Activated T-cell treated with anti-CD3 and anti-CD28 coated beads for 1 hour (primary cell): ENCODE measurements around the gene DENND1A.

Source experiments
- DNase-seq: peaks from one replicate; pipeline ENCODE4 v3.0.0-alpha.2; 2020; ENCODE audit warnings: low read depth

Gene DENND1A

DNA sequence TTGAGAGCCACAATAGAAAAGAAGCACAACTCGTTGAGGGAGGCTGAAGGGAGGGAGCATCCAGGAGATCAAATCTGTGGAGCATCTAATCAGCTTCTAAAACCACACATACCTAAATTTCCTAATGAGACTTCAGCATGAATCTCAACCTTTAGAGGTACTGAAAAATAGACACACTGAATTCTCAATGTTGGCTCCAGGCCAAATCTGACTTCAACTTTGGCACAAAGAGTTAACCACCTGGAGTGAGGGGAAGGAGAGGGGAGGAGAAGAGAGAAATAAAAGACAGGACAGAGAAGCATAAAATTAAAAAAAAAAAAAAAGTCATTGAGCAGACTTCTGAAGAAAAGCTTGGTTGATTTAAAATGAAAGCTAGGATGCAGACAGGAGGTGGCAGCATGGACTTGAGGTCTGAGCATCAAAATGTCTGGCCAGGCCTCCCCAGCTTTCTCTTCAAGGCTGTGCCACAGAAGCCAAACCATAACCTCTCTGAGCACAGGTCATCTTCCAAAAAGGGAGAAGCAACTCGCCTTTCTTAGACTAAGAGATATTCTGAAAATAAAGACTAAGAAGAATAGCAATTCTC is 205.6 kb downstream of the DENND1A start:
- DNase-seq: no peak

DNA sequence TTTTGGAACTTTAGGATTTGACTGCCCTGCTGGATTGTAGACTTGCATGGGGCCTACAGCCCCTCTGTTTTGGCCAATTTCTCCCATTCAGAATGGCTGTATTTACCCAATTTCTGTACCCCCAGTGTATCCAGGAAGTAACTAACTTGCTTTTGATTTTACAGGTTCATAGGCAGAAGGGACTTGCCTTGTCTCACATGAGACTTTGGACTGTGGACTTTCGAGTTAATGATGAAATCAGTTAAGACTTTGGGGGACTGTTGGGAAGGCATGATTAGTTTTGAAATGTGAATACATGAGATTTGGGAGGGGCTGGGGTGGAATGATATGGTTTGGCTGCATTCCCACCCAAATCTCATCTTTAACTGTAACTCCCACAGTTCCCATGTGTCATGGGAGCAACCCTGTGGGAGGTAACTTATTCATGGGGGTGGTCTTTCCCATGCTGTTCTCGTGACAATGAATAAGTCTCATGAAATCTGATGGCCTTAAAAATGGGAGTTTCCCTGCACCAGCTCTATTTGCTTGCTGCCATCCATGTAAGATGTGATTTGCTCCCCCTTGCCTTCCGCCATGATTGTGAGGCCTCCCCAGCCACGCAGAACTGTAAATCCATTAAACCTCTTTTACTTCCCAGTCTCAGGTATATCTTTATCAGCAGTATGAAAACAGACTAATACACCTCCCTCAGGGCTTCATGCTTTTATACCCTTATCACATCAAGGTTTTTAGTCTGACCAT is 206.6 kb downstream of the DENND1A start:
- no peak for DNase-seq

DNA sequence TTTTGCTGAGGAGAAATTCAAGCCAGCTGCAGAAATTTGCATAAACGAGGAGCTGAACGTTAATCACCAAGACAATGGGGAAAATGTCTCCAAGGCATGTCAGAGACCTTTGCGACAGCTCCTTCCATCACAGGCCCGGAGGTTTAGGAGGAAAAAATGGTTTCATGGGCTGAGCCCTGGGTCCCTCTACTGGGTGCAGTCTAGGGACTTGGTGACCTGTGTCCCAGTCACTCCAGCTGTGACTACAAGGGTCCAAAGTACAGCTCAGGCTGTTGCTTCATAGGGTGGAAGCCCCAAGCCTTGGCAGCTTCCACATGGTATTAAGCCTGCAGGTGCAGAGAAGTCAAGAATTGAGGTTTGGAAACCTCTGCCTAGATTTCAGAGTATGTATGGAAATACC is 207.5 kb downstream of the DENND1A start:
- DNase-seq: no peak

DNA sequence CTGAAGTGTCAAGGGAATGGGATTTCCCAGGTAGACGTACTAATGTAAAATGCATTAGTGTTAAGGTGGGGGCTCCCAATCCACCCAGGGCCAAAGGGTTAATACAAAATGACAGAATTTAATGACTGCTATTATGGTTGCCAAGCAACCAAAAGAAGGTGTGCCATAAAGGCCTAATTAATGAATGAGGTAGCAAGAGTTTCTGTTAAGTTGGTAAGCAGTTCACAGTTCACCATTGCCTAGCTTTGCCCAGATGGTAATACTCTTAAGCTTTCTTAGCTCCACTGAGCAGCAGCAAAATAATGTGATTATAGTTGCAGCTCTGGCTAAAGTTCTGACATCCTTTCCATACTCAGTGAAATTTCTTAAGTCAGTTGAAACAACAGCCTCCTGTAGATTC is 211.7 kb downstream of the DENND1A start:
- no peak for DNase-seq

DNA sequence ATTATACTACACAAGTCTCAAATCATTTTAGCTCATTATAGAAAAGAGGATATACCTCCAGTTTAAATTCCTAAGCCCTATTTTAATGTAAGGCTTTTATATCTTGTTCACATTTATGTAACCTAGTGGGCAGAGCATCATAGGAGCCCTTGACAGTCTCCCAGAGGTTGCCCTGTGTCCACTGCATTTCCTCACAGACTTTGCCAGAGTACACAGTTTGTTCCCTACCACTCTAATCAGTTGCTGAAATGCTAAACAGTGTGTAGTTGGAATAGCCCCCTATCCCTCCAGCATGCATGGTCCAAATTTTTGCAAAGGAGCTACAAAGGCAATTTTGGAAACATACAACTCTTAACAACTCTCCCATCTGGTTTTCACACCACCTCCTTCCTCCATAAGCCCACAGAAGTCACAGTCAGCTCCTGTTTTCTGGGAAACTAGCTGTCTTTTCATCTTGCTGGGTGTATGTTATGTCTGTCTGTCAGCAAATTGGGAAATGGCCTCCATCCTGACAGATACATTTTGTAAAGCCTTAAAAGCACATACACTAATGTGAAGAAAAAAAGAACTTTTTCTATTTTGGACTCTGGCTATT is 212.2 kb downstream of the DENND1A start:
- DNase-seq: no peak

DNA sequence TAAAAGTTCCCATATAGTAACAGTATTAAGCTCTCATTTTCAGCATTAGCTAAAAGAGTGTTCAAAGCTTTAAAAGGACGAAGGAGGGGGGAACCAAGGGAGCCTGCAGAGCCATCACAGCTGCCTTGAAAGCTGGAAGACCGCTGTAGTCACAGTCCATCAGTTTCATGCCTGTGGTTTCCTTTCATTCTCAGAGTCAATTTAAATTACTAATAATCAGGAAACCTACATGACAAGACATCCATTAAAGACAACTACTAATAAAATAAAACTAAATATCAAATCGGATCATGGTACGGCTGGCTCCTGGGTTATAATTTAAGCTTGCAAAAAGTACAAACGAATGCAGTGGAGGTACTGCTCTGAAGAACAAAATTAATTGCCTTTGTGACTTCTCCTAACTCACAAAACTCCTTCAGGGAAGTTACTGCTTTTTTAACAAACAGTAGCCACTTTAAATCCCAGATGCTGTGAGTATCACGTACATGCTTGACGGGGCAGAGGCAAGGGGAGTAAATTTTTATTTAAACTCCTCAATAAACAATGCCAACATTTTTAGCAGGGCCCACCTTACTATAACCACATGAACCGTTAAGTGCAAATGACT is 213.5 kb downstream of the DENND1A start:
- DNase-seq: no peak

DNA sequence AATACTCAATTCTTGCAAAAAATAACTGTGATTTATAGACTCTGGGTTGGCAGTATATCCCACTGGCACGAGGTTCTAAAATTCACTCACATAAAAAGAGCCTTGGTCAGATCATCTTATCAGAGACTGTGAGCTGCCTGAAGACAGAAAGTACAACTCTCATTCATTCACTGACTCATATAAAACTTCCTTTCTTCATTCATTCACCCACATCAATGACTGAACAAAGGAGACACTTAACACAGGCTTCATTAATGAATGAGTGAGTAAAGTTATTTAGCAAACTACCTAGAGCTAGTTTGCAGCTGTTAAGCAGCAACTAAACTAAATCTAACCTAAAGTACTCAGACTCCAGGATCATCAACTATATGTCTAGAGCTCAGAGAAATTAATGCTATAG is 214.7 kb downstream of the DENND1A start:
- DNase-seq: no peak

DNA sequence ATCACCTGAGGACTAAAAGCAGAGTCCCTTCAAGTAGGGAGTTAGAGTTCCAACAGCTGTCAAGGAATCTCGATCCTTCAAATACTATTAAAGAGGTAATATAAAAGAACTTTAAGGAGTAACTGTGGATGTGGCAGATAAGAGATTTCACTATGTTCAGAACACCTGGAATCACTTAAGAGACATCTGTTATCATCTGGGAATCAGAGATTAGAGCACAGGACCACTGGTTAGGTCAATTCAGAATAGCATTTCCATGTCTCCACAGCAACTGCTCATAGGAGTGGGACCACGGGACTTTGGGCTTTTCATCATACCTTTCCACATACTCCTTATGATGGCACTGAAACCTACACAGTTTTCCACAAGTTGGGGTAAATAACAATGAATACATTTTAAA is 216.6 kb downstream of the DENND1A start:
- no peak for DNase-seq

DNA sequence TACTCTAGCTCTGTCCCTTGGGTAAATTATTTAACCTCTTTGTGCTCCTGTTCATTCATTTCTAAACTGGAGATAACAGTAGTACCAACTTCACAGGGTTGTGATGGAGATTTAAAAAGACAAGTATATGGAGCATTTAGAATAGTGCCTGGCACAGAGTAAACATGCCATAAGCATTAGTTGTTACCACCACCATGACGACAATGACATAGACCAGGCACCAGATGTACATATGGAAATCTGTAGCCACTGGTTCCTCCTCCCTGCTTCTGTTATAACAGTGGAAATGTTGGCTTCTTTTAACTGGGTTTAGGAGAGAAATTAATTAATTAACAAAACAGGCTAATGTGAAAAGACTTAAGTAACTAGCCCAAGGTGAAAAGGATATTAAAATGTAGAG is 217.5 kb downstream of the DENND1A start:
- no peak for DNase-seq

DNA sequence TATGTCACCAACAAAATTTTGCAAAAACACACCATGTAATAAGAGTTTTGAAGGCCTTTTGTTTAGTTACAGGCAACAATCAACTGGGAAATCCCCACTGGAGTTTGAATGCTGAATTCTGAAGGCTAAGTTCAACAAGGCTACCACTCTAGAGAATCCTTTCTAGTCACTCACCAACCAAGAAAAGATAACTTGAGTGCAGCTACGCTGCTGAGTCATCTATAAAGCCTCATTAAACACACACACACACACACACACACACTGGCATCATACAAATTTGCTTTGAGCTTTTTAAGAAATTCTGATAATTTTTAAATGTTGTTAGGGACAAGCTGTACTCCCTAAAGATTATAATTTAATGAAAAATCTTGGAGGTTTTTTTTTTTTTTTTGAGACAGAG is 219.6 kb downstream of the DENND1A start:
- DNase-seq: no peak

DNA sequence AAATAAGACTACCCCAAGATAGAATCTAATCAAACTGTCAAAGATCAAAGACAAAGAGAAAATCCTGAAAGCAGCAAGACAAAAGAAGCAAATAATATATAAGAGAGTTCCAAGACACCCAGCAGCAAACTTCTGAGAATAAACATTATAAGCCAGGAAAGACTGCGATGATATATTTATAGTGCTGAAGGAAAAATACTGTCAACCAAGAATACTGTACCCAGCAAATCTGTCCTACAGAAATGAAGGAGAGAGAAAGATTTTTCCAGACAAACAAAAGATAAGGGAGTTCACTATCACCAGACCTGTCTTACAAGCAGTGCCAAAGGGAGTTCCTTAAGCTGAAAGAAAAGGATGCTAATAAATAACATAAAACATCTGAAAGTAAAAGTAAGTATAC is 227.4 kb downstream of the DENND1A start:
- no peak for DNase-seq

DNA sequence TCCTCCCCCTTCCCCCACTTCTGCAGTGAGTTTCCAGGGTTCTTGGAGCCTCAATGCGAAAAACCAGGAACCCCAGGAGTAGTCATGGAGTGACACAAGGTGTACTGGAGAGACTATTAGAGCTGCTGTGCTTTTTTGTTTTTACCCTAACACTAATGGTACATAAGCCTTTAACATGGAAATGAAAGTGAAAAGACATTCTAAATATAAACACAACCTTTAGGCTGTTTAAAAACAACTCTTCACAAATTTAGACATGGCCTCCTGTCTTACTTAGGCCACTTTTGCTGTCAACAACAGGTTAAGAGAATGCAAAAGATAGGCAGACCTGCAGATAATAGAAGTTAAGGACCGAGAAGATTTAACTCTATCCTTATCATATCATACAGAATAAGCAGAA is 232.2 kb downstream of the DENND1A start:
- DNase-seq: no peak

DNA sequence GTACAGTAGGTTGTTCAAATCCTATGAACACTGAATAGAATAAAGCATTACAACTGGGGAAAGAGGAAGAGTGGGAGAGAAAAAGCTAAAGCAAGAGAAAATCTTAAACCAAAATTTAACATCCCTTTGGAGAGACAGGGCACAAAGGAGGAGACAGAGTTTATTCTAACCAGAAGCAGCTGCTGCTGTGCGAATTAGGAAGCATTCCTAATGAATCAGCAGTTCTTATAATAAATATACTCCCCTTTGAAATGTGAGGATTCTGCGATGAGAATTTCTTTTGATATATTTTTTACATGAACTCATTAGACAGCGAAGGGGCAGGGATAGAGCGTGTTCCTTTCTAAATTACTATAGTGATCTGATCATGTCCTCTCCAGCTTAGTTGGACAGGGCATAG is 233.4 kb downstream of the DENND1A start:
- DNase-seq: no peak

DNA sequence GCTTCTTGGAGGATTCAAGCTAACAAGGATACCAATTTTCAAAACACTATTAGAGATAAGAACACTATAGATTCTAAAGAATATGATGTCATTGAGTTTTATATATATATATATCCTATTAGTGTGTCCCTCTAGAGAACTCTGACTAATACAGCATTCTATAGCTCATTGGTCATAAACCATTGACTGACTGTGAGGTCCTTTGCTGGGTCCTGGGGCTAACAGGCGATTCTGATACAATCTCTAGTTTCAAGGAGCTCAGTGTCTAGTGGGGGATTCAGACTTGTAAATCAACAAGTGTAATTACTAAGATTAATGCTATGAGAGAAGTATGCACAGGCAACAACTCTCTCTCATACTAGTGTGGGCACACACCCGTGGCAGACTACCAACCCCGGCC is 234.5 kb downstream of the DENND1A start:
- DNase-seq: no peak

DNA sequence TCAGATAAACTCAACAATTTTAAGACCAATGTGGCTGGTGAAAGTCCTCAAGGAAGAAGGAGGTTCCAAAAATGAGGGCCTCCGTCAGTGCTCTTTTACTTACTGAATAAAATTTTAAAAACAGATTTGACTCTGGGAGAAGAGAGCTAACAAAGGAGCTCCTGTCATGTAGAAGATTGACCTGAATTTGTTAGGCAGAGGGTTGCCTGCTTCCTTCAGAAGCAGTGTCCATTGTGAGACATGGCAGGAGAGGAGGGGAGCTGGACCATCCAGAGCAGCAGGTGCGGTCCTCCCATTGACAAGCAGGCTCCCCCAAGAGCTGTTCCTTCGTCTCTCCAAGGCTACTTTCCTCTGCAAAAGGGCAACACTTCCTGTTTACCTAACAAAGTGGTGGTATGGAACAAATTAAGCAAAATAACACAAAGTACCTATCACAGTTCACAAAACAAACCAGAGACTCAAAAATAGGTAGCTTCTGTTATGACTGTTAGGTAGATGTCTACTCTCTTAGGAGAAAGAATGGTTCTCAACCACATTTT is 238.1 kb downstream of the DENND1A start:
- no peak for DNase-seq

DNA sequence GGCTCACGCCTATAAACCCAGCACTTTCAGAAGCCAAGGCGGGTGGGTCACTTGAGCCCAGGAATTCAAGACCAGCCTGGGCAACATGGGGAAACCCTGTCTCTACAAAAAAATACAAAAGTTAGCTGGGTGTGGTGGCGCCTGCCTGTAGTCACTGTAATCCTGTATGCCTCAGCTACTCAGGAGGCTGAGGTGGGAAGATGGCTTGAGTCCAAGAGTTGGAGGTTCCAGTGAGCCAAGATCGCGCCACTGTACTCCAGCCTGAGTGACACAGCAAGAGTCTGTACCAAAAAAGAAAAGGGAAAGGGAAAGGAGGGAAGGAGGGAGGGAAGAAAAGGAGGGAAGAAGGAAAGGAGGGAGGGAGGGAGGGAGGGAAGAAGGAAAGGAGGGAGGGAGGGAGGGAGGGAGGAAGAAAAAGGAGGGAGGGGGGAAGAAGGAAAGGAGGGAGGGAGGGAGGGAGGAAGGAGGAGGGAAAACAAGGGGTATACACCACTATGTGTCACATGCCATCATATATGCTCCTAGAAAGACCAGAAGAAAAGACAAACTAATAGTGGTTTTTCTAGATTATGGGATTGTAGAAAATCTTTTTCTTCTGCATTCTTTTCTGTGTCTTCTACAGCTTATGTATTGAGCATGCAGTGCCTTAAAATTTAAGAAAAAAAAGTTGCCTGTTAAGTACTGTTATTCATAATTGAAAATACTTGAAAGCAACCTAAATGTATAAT is 240.1 kb downstream of the DENND1A start:
- no peak for DNase-seq

DNA sequence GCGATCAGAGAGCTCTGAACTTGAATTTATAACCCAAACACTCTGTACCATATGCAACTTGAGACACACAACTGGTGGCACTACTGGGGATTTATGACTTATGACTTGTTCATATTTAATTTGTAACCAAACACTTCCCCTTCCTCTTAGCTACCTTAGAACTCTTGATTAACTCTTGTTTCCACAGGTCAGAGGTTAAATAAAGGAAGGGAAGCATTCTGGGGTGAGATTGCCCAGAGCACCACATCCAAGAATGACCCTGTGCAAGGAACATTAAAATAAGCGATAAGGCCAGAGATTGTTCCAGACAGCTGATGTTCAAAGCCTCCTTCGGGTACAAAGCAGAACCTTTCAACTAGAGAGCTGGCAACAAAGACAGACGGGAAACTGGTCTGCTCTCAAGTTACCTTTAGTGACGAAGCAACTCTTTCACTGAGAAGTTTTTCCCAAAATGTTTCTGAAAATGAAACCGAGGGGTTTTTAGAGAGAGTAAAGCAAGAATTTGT is 242.6 kb downstream of the DENND1A start:
- DNase-seq: no peak

DNA sequence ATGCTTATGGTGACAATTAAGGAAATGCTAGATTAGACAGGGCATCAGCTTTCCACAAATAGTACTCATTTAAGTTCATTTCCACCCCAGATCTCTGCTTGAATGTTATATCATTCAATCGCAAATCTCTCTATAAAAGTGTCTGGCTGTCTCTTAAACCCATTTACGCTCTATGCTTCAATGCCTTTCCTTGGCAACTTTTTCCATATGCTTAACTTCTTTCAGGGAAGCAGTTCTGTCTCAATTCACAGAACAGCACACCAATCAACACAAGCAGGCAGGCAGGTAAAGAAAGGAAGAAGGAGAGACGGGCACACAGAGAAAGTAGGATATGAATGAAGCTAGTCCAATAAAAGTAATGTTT is 243.1 kb downstream of the DENND1A start:
- no peak for DNase-seq

DNA sequence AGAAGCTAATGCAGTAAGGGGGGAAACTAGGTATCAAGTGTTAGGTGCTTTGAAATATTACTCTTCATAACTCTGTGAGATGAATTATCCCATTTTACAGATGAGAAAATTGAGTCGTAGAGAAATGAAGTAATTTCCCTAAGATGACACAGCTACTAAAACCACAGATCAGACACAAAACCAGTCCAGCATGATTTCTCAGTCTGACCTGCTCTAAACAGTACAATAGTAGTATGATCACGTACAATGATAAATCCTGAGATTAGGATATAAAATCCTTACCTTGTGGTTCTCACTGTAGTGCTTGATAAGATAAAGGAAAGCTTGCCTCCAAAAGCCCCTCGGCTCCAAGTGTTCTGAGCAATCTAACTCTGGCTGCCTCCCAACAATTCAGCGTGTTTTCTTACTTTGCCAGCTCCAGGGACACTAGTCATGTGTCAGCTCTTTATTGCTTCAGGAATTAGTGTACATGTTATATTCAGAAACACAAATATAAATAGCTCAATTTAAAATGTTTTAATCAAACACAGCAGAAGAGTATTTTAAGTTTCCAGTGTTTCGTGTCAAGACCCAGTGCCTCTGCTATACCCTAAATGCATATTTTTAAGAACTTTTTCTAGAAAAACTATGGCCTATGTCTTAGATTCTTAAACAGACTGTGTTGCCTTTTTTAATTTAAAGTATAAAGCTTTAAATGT is 243.6 kb downstream of the DENND1A start:
- no peak for DNase-seq

DNA sequence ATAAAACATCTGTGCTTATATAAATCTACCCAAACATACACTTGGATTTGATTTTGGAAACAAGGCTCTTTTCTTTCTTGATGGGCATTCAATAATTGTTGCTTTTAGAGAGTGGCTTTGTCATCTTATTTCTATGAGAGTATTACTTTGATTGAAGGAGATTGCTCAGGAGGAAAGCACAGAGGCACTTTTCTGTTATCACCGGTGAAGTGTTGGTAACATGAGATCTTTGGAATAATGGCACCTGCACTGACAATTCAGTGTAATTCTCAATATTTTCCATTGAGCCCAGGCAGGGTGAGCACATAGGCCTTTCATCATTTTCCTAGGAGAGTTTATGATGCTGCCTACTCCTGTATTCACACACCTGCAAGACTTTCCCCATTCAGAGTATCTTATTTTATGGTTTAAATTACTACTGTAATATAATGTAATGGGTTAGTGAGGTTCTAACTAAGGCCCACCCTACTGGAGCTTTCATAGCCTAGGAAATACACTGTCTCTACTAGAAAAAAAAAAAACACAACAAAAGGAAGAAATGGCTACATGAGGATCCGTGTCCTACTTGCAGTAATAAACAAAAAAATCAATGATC is 244.3 kb downstream of the DENND1A start:
- DNase-seq: no peak
